H7 (cell line): ENCODE results near the gene APBB1. TPM values are rescaled to one million over a fixed set of nuclear protein-coding genes. Genes with fewer than 3 reads are reported as not detected.
A peak's percentile ranks its signal among the peaks of the same experiment; 100 is the strongest.

Source experiments
- DNase-seq: peaks from one replicate; pipeline ENCODE4 v3.0.0; 2012
- H3K27me3 ChIP-seq: 2 replicates; pipeline ENCODE4 v1.6.0; 2011; ENCODE audit warnings: mild to moderate bottlenecking, low read length; ENCODE audit not compliant: control insufficient read depth, insufficient read depth
- H3K36me3 ChIP-seq: replicated peaks from 2 replicates; pipeline ENCODE4 v1.5.1; 2011; ENCODE audit warnings: low read length; ENCODE audit not compliant: control insufficient read depth, insufficient read depth
- H3K4me3 ChIP-seq: 2 replicates; pipeline ENCODE4 v1.5.1; 2011; ENCODE audit warnings: low read depth, mild to moderate bottlenecking, control low read depth, low read length, moderate library complexity; ENCODE audit not compliant: insufficient read depth
- total RNA-seq: library from RNA; depleted of rRNA; stranded (reverse); fragments of >200 nt; shearing (Covaris generic); gene quantifications from 2 replicates; pipeline ENCODE4 v1.2.3, GENCODE V29; 2014

APBB1 gene
- total RNA-seq, 1 experiment from 2014 or later: 57.2 TPM

DNA sequence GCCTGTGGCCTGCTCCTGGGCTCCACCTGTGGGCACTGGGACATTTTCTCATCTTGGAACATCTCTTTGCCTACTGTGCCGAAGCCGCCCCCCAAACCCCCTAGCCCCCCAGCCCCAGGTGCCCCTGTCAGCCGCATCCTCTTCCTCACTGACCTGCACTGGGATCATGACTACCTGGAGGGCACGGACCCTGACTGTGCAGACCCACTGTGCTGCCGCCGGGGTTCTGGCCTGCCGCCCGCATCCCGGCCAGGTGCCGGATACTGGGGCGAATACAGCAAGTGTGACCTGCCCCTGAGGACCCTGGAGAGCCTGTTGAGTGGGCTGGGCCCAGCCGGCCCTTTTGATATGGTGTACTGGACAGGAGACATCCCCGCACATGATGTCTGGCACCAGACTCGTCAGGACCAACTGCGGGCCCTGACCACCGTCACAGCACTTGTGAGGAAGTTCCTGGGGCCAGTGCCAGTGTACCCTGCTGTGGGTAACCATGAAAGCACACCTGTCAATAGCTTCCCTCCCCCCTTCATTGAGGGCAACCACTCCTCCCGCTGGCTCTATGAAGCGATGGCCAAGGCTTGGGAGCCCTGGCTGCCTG lies 27.3 kb downstream of the APBB1 start:
- Histone ChIP-seq H3K36me3 (no peaks in the 10 kb centered on the region; the same call in 1 of the 2 replicates), H3K27me3 (peaks cover 4% of the 10 kb centered on the region), H3K4me3 (no peak overlapping the region)
- peak; percentile 33 for DNase-seq

DNA sequence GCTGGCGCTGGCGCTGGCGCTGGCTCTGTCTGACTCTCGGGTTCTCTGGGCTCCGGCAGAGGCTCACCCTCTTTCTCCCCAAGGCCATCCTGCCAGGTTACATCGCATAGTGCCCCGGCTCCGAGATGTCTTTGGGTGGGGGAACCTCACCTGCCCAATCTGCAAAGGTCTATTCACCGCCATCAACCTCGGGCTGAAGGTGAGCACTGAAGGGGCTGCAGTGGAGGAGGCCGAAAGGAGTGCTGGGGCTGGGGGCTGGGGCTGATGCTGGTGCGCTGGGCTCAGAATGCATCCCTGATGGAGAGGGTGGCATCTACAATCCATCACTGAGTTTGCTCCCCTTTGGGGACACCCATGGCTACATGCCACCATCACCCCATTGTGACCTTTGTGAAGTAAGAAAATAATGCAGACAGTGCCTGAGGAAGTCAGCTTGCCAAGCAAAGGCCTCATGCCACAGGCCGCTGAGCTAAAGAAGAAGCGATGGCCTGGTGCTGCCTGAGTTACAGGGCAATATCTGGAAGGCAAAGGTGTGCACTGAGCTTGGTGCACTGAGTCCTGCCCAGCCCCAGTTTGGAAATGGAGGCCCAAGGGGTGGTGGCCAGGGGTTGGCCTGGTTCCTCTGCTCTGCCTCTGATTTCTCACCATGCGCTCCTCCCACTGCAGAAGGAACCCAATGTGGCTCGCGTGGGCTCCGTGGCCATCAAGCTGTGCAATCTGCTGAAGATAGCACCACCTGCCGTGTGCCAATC lies 28.0 kb downstream of the APBB1 start:
- no peak for DNase-seq
- Histone ChIP-seq H3K4me3 (peak overlapping the region; percentile 74), H3K36me3 (no peaks in the 10 kb centered on the region; the same call in 1 of the 2 replicates), H3K27me3 (peaks cover 4% of the 10 kb centered on the region)

DNA sequence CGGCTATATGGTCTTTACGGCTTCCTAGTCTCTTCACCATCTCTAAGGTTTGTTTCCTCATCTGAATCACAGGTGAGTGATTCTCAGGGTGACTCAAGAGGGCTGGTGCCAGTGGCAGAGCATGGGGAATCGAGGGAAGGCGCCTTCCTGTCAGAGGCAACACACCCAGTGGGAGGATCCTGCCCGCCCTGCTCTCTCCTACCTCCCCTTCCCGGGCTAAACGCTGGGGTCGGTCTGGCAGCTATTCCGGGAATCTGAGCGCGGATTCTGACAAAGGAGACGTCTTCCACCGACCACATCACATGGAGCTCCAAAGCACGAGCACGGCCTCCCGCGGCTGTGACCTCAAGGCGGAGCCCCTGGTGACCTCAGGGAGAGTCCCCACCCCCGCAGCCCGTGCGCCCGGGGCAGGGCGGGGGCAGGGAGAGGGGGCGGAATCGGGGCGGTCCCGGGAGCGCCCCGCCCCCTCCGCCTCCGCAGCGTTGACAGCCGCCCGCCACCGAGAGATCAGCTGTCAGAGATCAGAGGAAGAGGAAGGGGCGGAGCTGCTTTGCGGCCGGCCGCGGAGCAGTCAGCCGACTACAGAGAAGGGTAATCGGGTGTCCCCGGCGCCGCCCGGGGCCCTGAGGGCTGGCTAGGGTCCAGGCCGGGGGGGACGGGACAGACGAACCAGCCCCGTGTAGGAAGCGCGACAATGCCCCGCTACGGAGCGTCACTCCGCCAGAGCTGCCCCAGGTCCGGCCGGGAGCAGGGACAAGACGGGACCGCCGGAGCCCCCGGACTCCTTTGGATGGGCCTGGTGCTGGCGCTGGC lies 28.8 kb downstream of the APBB1 start, which contains the start of gene SMPD1:
Gene SMPD1, plus strand, starts transcription at position 570 of the 813 bp plus-strand sequence. Its CDS starts 125 bp downstream, at position 695.
- Histone ChIP-seq H3K27me3 (peaks cover 4% of the 10 kb centered on the region), H3K4me3 (peak within 1 kb of the TSS; percentile 74), H3K36me3 (no peaks in the 10 kb centered on the region; the same call in 1 of the 2 replicates)
- peak; percentile 98 for DNase-seq

DNA sequence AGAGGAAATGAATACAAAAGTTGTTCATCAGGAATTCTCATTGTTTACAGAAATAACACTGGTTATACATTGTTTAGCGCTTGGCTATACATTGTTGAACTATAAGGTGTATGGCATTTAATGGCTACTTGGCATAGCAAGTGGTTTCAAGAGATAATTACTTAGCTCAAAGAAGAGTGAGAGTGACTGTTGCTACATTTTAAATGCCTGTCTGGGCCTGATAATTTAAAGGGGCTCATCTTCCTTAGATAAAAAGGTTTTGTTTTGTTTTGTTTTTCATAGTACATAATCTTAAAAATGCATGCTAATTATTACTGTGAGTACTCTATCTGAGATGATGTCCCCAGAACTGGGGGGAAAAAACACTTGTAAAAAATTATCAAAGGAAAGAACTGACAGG lies 30.1 kb downstream of the APBB1 start:
- H3K36me3 ChIP-seq: no peaks in the 10 kb centered on the region; the same call in 1 of the 2 replicates
- peaks cover 4% of the 10 kb centered on the region for H3K27me3 ChIP-seq
- no peak for DNase-seq
- H3K4me3 ChIP-seq: no peak overlapping the region

DNA sequence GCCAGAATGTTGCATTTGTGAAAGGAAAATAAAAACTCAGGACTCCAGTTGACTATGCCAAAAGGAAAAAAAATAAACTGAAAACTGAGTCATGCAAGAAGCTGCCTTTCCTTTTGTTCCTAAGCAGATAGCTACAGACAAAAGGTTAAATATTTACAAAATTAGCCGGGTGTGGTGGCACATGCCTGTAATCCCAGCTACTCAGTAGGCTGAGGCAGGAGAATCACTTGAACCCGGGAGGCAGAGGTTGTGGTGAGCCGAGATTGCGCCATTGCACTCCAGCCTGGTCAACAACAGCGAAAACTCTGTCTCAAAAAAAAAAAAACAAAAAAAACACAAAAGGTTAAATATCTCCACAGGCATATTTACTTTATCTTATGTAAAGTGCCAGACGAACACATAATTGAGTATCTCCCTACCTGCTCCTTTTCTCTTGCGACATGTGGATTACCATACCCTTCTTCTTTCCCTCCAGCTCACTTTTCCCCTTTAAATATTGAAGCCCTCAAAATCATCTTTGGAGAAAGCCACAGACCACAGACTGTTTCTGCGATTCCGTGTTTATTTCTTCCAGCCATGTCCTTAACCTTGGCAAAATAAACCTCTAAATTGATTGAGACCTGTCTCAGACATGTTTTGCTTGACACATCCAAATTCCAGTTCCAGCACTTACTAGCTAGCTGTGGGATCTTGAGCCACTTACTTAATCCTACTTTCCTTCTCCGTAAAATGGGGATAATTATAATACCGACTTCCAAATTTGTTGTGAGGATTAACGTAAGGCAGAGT lies 30.9 kb downstream of the APBB1 start:
- peaks cover 4% of the 10 kb centered on the region for H3K27me3 ChIP-seq
- DNase-seq: no peak
- no peaks in the 10 kb centered on the region for H3K36me3 ChIP-seq
- H3K4me3 ChIP-seq: no peak overlapping the region

DNA sequence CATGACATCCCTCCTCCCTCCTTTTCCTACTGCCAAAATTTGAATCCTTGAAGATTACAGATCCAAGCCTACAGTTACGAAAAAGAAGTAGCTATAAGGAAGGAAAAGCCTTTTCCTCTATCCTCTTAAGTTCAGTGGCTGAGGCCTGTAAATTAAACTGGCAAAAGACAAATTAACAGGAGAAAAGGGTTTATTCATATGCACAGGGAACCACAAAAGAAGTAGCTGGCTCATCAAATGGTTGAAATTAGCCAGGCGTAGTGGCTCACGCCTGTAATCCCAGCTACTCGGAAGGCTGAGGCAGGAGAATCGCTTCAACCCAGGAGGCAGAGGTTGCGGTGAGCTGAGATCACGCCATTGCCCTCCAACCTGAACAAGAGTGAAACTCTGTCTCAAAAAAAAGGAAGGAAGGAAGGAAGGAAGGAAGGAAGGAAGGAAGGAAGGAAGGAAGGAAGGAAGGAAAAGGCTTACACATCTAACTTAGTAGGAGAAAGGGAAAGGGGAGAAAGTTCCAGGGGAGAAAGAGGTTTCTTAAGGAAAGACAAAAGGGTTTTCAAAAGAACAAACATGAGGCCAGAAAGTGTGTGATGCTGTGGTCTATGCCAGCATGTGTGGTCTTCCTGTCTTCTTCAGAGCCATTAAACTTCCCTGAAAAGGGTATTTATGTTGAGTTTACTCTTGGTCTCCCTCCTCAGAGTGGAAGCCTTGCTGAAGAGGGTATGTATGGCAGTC lies 33.7 kb downstream of the APBB1 start:
- Histone ChIP-seq H3K27me3 (no peaks in the 10 kb centered on the region), H3K36me3 (no peaks in the 10 kb centered on the region), H3K4me3 (no peak overlapping the region)
- DNase-seq: peak; percentile 23

DNA sequence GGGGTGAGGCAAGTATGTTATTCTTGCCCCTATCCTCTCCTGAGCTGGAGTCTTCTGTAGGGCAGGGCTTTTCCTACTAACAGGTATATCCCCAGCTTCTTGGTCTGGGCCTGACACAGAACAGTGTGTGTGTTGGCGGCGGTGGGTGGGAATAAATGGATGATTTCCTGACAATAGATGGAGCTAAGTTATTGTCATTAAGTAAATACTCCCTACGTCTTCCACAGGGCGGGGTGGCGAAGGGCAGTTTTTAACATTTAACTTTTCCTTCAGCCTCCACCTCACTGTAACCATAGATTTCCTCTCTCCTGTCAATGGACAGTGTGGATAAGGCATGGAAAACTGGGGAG lies 40.3 kb downstream of the APBB1 start:
- Histone ChIP-seq H3K36me3 (no peaks in the 10 kb centered on the region), H3K4me3 (no peak overlapping the region), H3K27me3 (no peaks in the 10 kb centered on the region)
- no peak for DNase-seq

DNA sequence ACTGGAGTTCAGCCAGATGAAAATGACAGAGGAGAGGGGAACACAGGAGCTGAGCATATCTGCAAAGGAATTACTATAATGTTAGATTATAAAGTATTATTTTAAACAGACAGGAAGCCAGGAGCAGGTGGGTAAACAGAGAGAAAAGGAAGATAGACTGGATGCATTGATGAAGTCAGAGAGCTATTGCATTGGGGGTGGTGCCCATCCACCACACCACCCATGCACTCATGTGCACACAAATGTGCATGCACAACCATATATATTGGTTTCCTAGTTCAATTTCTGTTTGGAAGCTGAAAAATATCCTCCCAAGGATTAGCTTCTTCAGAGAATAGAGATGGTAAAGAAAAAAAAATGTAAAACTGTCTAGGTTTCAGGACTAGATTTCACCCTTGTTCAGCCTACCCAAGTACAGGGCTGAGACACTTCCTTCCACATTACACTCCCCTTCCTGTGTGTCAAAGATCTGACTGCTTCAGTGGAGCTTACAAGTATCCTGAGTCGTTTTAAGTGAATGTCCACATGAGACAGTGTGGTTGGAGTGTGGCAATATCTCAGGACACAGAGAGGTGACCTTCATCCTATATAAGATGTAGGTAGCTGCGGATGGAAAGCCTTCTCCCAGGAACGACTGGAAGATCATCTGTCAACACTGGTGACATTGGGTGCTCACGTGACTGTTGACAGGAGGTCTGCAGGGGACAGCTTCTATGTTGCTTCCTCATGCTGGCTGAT lies 40.8 kb downstream of the APBB1 start:
- H3K27me3 ChIP-seq: no peaks in the 10 kb centered on the region
- no peaks in the 10 kb centered on the region for H3K36me3 ChIP-seq
- DNase-seq: no peak
- H3K4me3 ChIP-seq: no peak overlapping the region

DNA sequence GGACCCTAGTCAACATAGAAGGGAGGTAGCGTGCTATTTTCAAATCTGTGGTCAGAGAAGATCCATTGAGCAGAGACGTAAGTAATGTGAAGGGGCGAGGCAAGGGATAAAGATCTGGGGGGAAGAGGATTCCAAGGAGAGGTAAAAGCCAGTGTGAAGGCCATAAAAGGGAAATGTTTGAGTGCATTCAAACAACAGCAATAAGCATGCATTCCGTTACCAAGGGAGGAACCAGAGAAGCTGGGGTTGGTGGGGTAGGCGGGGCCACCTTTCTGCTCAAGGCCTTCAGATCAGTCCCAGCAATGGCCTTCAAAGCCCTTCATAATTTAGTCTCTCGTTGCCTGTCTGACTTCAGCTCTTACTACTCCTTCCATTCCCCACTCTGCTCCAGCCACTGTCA lies 47.1 kb downstream of the APBB1 start:
- H3K36me3 ChIP-seq: no peaks in the 10 kb centered on the region
- no peaks in the 10 kb centered on the region for H3K27me3 ChIP-seq
- H3K4me3 ChIP-seq: no peak overlapping the region
- DNase-seq: no peak

DNA sequence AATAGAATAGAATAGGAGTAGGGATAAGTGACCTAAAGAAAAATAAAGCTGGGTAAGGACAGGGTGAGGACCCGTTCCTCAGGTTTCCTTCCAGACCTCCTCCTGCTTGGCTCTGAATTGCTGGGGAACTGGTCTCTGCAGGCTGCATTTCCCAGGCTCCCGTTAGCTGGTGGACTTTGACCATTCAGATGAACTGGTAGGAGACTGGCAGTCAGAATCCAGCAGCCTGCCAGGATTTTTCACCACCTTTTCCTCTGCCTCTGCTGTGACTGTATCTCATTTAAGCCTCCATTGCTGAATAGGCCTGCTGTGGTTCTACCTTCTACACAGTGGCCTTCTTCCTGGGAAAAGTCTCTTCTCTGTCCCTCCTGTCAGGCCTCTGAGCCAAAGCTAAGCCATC lies 53.2 kb downstream of the APBB1 start:
- H3K27me3 ChIP-seq: no peaks in the 10 kb centered on the region
- no peaks in the 10 kb centered on the region for H3K36me3 ChIP-seq
- no peak overlapping the region for H3K4me3 ChIP-seq
- no peak for DNase-seq

DNA sequence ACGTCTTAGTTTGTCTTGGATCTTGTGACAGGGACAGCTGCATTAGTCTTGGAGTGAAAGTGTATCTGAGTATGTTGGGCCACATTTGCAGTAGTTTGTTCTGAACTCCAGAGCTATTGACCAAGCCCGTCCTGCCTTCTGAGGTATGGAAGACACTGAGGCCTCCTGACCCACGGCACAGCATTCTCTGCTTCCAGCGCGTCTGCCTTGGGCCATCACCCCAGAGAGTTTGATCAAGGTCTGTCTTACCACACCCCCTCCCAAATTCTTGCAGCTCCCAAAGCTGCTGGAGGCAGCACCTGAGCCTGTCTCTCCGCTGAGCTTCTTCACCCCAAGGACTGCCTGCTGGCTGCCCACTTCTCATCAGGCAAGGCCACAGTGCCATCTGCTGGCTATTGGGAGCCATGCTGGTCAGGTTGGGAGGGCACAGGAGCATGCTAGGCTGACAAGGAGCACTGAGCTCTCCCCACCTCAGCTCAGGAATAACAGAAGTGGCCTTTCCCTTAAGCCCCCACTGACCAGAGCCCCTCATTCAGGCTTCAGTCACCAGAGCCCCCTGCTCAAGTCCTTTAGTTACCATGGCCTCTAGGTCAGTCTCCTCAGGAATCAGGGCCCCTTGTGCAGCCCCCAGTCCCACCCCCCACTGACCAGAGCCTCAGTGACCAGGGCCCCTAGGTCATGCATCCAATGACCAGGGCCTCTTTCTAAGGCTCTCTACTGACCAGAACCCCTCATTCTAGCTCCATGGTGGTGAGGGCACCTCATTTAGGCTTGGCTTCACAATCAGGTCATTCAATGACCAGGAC lies 55.8 kb downstream of the APBB1 start:
- H3K27me3 ChIP-seq: no peaks in the 10 kb centered on the region; the same call in 1 of the 2 replicates
- H3K4me3 ChIP-seq: no peak overlapping the region
- no peaks in the 10 kb centered on the region for H3K36me3 ChIP-seq
- peak; percentile 72 for DNase-seq

DNA sequence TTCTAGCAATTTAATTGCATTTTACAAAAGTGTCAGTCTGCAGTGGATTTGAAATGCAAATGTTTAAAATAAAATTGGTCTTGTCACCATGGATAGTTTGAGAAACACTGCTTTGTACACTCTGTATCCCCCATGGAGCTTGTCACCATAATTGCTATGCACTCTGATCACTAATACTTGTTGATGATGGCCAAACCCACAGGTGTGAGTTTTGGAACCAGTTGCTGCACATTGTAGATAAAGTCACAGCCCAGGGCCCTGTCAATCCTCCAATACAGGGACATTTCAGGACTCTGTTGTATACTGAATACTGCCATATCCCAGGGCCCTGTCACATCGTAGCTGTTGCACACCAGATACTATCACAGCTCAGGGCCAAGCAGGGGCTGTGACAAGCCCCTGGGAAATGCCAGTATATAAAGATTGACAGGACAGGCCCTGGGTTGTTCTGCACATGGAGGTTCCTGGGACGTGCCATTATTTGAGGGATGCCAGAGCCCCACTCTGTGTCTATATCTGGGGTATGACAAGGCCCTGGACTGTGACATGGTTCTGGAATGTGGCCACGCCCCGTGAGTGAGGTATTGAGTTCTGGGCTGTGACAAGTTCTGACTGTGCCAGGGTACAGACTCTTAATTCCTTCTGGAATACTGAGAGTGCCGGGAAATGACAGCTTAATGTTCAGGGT lies 56.6 kb downstream of the APBB1 start:
- no peaks in the 10 kb centered on the region; the same call in 1 of the 2 replicates for H3K27me3 ChIP-seq
- no peak overlapping the region for H3K4me3 ChIP-seq
- no peak for DNase-seq
- H3K36me3 ChIP-seq: no peaks in the 10 kb centered on the region
